Measurements from ENCODE around the gene ANKHD1.

The ANKHD1 gene

DNA sequence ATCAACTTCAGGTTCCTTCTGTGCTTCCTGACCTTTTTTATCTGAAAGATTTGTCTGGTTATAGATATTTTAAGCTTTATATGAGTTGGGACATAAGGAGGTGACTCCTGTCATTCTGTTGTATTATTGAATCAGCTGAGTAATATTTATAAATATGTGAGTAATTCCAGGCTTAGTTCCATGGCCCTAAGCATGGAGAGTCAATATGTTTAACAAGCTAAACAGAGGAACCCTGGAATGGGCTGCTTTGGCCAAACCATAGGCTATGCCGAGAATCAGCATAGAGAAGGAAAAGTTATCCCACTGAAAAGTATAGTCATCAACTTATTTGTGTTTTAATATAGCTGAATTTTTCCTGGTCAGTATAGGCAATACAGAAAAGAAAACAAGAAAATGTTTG lies 138.6 kb downstream of the ANKHD1 start:
- DNase-seq (ENCODE audit: low read depth in 2 of 2), result no peak

- no peak for DNase-seq (ENCODE audit: low read depth in 2 of 2)
Measured at GRCh38 chr5:140542972-140543371, 141.3 kb downstream of the ANKHD1 start.

GRCh38 chr5:140544986-140545385 lies 143.4 kb downstream of the ANKHD1 start:
- no peak for DNase-seq (ENCODE audit: low read depth in 2 of 2)

DNA sequence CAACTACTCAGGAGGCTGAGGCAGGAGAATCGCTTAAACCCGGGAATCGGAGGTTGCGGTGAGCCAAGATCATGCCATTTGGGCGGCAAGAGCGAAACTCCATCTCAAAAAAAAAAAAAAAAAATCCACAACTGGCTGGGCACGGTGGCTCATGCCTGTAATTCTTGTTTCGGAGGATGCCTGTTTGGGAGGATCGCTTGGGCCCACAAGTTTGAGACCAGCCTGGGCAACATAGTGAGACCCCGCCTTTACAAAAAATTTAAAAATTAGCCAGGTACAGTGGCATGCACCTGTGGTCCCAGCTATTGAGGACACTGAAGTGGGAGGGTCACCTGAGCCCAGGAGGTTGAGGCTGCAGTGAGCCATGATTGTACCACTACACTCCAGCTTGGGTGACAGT lies 144.0 kb downstream of the ANKHD1 start:
- DNase-seq (ENCODE audit: low read depth in 2 of 2), result no peak

DNA sequence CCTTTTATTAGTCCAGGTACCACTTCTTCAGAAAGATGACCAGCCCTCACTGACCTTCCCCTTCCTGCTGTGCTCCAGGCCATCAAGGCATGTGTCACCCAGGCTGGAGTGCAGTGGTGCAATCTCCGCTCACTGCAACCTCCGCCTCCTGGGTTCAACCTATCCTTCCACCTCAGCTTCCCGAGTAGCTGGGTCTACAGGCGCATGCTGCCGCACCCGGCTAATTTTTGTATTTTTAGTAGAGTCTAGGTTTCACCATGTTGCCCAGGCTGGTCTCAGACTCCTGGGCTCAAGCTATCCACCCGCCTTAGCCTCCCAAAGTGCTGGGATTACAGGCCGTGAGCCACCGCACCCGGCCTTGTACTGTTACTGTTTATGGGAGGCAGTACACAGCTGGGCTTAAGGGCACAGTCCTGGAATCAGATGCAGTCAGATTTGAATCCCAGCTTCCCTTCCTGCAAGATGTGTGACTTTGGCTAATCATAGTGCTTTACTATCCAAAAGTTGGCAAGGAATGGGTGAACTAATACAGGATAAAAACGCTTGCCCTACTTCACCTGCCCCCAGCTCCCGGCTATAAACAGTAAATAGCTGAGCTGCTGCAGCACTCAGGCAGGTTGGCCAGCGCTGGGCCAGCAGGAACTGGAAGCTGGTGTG lies 145.3 kb downstream of the ANKHD1 start:
- no peak for DNase-seq (ENCODE audit: low read depth in 2 of 2)

- DNase-seq (ENCODE audit: low read depth in 2 of 2), result peak; percentile 78 to 86
Measured at GRCh38 chr5:140547508-140548299, 146.1 kb downstream of the ANKHD1 start, which contains the start of gene EIF4EBP3. Gene EIF4EBP3 (plus strand): TSS chr5:140547662. CDS start chr5:140547738, 76 bp downstream.

DNA sequence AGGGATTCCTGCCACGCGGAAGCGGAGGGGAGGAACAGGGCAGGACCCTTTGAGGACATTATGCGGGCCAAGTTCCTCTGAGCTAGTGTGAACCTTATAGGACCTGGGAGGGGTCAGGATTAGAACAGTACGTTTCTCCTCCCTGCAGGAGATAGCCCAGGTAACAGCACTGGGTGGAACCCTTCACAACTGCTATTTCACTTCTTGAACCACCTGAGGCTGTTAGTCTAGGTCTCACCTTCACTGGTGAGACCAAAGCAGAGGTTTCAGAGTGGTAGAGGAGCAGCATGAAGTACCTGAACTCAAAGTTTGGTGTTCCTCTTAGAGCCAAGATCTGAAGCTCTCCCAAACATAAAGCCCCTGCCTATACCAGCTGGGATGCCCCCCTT lies 146.7 kb downstream of the ANKHD1 start:
- no peak for DNase-seq (ENCODE audit: low read depth in 2 of 2)

GRCh38 chr5:140548791-140549190 lies 147.2 kb downstream of the ANKHD1 start:
- DNase-seq (ENCODE audit: low read depth in 2 of 2), result no peak

DNA sequence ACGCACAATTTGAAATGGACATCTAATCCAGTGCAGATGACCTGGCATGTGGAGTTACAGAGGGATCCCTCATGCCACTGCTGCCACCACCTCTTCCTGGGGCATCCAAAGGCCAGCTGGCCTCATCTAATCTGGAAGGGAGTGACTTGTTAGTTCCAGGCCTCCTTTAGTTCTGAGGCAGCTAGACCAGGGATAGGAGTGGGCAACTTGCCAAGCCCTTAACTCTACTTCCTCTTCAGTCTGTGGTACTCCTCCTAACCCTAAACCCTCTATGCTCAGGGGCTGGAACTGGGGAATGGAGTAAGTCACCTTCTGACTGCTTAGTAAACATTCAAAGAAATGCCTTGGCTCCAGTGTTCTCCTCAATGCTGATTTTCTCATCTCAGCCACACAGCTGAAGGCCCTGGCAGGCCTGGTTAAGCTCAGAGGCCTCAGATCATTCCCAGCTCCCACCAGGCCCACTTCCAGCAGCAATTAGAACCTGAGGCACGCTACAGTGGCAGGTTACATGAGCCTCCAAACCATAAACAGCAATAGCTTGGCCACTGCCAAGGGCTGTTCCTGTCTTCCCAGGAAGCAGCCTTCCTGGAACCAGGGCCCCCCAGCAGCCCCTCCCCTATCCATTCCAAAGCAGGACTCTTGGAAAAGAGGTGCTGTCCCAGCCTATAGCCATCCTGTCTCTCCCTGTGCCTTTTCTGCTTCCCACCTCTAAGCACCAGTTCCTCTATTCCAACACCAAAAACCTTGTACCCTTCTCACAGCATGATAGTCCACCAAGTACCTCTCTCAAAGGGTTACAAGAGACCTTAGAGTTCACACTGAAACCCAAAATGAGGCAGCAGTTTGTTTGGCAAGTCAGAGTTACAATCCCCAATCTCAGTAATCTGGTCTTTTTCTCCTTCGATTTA lies 147.9 kb downstream of the ANKHD1 start:
- DNase-seq (ENCODE audit: low read depth in 2 of 2), result no peak

DNA sequence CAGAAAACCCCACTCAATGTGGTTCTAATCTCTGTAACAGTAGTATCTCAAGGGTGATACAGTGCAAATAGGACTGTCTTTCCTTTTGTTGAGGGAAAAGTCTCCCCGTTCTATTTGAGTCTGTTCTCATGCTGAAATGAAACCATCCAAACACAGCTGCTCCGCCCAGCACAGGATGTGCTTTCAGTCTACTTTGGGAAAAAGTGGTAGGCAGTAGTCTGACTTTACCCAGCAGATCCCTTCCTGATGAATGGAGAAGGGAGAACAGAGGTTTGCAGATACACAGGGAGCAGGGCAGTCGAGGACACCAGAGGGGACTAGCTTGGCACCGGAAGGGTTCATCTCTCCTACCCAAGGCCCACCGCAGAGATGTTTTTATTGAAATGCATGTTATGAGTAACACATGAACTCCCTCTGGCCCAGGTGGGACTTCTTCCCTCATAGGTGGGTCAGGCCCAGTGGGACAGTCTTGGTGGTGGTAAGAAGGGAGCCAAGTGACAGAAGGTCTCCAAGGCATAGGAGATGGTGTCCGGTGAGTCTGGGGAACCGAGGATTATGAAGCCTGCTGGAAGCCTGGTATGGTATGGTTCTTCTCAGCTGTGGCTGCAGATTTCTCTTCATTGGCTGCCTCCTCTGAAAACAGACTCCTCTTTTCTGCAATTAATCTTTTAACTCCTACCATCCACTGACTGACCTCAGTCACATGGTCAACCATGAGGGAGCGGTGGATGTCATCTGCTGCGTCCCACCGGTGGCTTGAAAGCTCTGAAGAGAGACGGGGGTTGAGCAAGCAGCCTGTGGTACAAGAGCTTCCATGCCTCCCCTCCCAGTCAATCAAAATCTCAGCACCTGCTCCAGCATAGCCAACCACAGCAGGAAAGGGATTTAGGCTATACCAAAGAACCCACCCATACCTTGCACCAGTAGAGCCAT lies 148.8 kb downstream of the ANKHD1 start:
- no peak for DNase-seq (ENCODE audit: low read depth in 2 of 2)

GRCh38 chr5:140551872-140552271 lies 150.2 kb downstream of the ANKHD1 start:
- no peak for DNase-seq (ENCODE audit: low read depth in 2 of 2)

DNA sequence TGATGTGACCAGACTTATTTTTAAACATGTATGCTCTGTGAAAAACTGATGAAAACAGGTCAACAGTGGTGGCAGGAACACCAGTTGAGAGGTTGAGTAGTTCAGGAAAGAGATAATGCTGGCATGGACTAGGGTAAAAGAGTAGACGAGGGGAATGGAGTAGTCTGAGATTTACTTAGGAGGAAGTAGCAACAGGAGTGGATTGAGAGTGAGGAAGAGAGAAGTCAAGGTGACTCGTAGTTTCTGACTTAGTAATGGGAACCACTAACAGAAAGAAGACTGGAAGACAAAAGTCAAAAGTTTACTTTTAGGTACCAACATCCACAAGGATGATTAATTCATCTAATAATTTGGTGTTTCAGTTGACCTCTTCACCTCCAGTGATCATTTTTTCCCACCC lies 152.0 kb downstream of the ANKHD1 start:
- DNase-seq (ENCODE audit: low read depth in 2 of 2), result no peak

DNA sequence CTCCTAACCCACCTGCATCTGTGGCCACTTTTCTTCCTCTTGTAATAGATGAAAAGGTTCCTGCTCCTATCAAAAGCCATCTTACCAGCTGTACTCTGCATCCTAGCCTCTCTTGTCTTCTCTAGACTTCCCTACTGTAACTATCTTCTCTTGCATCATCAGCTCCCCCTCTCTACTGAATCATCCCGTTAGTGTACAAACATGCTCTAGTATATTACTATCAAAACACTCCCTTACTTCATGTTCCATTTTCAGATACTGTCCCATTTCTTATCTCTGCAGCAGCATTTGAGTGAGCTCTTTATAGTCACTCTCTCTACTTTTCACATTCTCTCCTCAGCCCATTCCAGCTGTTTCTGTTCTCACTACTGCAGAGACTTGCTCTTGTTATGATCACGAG lies 152.8 kb downstream of the ANKHD1 start:
- DNase-seq (ENCODE audit: low read depth in 2 of 2), result no peak

DNA sequence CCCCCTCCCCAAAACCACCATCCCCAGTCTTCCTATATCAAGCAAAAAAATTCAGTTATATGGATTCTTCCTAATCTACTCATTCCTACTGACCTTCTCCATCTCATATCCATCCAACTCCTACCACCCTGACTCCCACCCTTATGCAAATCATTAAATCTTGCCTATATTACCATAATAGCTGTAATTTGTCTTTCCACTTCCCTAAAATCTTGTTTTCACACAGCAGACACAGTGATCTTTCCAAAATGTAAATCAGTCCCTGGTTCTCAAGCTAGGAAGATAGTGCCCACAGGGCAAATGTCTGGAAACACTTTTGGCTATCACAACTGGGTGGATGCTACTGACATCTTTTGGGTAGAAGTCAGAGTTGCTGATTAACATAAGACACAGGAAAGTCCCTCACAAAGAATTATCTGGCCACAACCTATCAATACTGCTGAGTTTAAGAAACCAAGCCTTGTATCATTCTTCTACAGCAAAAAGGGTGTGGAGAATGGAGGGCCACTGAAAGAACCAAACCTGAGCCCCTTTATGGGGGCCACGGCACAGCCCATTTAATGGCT lies 154.2 kb downstream of the ANKHD1 start:
- DNase-seq (ENCODE audit: low read depth in 2 of 2), result no peak

DNA sequence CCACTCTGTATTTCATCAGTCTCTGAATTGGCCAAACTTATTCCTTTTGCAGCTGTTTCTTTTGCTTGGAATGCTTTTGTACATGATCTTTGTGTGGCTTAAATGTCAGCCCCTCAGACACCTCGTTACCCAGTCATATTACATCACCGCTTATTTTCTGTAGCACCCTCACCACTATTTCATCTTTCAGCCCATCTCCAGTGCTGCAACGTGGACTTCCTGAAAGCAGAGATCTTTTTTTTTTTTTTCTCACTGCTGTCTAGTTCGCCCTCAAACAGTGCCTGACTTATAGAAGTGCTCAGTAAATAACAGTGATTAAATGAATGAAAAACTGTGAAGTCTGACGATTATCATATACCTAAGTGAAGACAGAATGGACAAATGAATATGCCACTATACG lies 154.8 kb downstream of the ANKHD1 start:
- no peak for DNase-seq (ENCODE audit: low read depth in 2 of 2)

DNA sequence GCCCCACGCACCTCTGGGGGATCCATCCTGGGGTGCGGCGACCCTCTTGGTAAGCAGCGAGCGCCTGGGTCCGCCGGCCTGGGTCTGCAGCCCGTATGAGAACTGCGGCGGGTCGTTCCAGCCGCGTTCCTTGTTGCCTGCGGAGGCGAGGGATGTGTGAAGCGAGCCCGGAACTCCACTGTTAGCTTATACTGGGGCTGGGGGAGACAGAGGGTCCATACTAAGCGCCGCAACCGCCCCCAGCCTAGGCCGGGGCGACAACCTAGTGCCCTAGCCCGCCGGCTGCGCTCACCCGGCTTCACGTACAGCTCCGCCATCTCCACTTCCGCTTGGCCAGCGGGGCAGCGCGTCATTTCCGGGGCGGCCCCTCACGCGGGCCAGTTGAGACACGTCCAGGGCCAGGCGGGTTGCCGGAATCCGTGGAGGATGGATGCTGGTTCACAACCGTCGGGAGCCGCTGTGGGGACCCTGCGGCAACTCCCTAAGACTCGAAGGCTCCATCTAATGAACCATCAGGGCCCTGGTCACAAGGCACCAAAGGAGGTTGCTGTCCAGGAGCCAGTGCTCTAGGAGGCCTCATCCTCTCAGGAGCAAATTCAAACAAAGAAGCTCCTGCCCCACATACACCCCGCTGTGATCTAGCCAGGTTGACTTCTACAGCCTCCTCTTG lies 155.6 kb downstream of the ANKHD1 start, which contains the start of gene SRA1:
TSS of gene SRA1 (minus strand) at position 338 of the 670 bp plus-strand sequence. CDS start at position 317, 21 bp downstream.
- DNase-seq (ENCODE audit: low read depth in 2 of 2), result peak; percentile 78 to 87

GRCh38 chr5:140557965-140558364 lies 156.3 kb downstream of the ANKHD1 start:
- no peak for DNase-seq (ENCODE audit: low read depth in 2 of 2)

DNA sequence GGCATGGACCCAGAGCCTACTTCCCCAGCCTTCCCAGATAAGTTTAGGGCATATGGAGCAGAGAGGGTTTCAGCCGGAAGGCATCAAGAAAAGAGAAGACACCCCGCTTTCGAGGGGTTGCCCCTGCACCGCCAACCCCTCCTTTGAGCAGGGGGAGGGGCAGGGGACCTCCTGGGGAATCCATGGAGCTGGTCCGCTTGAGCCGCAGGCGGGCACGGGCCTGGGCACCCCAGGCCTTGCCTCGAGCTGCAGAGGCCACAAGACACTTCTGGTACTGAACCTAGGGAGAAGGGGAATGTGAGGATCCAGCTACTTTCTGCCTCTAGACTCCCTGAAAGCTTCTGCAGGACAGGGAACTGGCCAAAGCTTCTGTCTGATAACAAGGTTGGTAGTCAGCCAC lies 156.9 kb downstream of the ANKHD1 start:
- DNase-seq (ENCODE audit: low read depth in 2 of 2), result no peak

- DNase-seq (ENCODE audit: low read depth in 2 of 2), result no peak
Measured at GRCh38 chr5:140560227-140560626, 158.6 kb downstream of the ANKHD1 start.

All from stimulated activated CD4-positive, alpha-beta T cell treated with anti-CD3 and anti-CD28 coated beads, Interleukin-4, amount 100 ng/mL, for 48 hours (primary cell).